ENCODE measurements around the gene EPHB3. TPM values are rescaled to one million over a fixed set of nuclear protein-coding genes. Genes with fewer than 3 reads are reported as not detected.
A peak's percentile ranks its signal among the peaks of the same experiment; 100 is the strongest.

The EPHB3 gene
- total and polyA plus RNA-seq, 4 experiments from 2014 or later, result 0.04 to 0.79 (median 0.48) TPM

GRCh38 chr3:184551614-184552256 is 9.8 kb upstream of the EPHB3 start:
- no peak overlapping the region for H3K27ac ChIP-seq (ENCODE audit: low read depth, low read length)
- ChIA-PET CTCF (ENCODE audit: partially characterized antibody) (interaction anchor here (1.7 to 3.9 kb wide), 3 partner anchors 10 to 180 kb away, joined by 4 to 33 read pairs (median 14); partner anchors contain the start of gene EPHB3), POLR2A (ENCODE audit: partially characterized antibody) (no interaction called here)
- no peaks in the 10 kb centered on the region for H3K9me3 ChIP-seq (ENCODE audit: control insufficient read depth in 1 of 2, low read length in 2 of 2)
- H3K4me3 ChIP-seq (ENCODE audit: low read length in 2 of 2), result no peak overlapping the region
- no peaks in the 10 kb centered on the region for H3K27me3 ChIP-seq (ENCODE audit: insufficient read depth, low read length)
- H3K27me3 Mint-ChIP-seq, result peaks cover 1 to 5% of the 10 kb centered on the region in 2 donors
- peak overlapping the region in 4 of 7 donors; percentile 30 to 80 (median 66) for H3K27ac Mint-ChIP-seq
- H3K36me3 Mint-ChIP-seq, result no peaks in the 10 kb centered on the region
- DNase-seq, result no peak
- H3K36me3 ChIP-seq (ENCODE audit: insufficient read depth, low read length), result no peaks in the 10 kb centered on the region
- H3K4me3 Mint-ChIP-seq, result no peak overlapping the region
- peaks cover 16 to 39% (median 19%) of the 10 kb centered on the region in 4 donors for H3K4me1 Mint-ChIP-seq
- H3K9me3 Mint-ChIP-seq, result no peaks in the 10 kb centered on the region
- intact Hi-C loops (cut with micrococcal nuclease), result no loop called here
- peaks cover 28% of the 10 kb centered on the region for H3K4me1 ChIP-seq (ENCODE audit: insufficient read depth, low read length)

- Histone ChIP-seq H3K36me3 (ENCODE audit: insufficient read depth, low read length) (no peaks in the 10 kb centered on the region), H3K27ac (ENCODE audit: low read depth, low read length) (no peak overlapping the region), H3K4me3 (ENCODE audit: low read length in 2 of 2) (no peak overlapping the region), H3K4me1 (ENCODE audit: insufficient read depth, low read length) (peaks cover 33% of the 10 kb centered on the region), H3K27me3 (ENCODE audit: insufficient read depth, low read length) (no peaks in the 10 kb centered on the region), H3K9me3 (ENCODE audit: control insufficient read depth in 1 of 2, low read length in 2 of 2) (no peaks in the 10 kb centered on the region)
- peak overlapping the region in 4 of 7 donors; percentile 8 to 80 (median 44) for H3K27ac Mint-ChIP-seq
- DNase-seq, result no peak
- no peak overlapping the region for H3K4me3 Mint-ChIP-seq
- CTCF ChIA-PET (ENCODE audit: partially characterized antibody), result interaction anchor here (1.7 to 3.9 kb wide), 3 partner anchors 9 to 181 kb away, joined by 4 to 33 read pairs (median 14); partner anchors contain the start of gene EPHB3
- no peaks in the 10 kb centered on the region for H3K9me3 Mint-ChIP-seq
- peaks cover 1 to 5% of the 10 kb centered on the region in 2 donors for H3K27me3 Mint-ChIP-seq
- intact Hi-C loops (cut with micrococcal nuclease), result no loop called here
- no peaks in the 10 kb centered on the region for H3K36me3 Mint-ChIP-seq
- POLR2A ChIA-PET (ENCODE audit: partially characterized antibody), result no interaction called here
- peaks cover 18 to 44% (median 24%) of the 10 kb centered on the region in 4 donors for H3K4me1 Mint-ChIP-seq
Observed at GRCh38 chr3:184552296-184552695, 9.3 kb upstream of the EPHB3 start.

GRCh38 chr3:184552863-184553262 is 8.7 kb upstream of the EPHB3 start:
- H3K27me3 Mint-ChIP-seq, result peaks cover 2 to 5% of the 10 kb centered on the region in 2 donors
- ChIA-PET CTCF (ENCODE audit: partially characterized antibody) (interaction anchor here (2.3 to 3.9 kb wide), 2 partner anchors 9 to 11 kb away, joined by 14 to 33 read pairs; partner anchors contain the start of gene EPHB3), POLR2A (ENCODE audit: partially characterized antibody) (no interaction called here)
- H3K4me1 Mint-ChIP-seq, result peaks cover 22 to 50% (median 29%) of the 10 kb centered on the region in 4 donors
- Histone ChIP-seq H3K27me3 (ENCODE audit: insufficient read depth, low read length) (no peaks in the 10 kb centered on the region), H3K27ac (ENCODE audit: low read depth, low read length) (no peak overlapping the region), H3K36me3 (ENCODE audit: insufficient read depth, low read length) (no peaks in the 10 kb centered on the region), H3K4me1 (ENCODE audit: insufficient read depth, low read length) (peaks cover 39% of the 10 kb centered on the region), H3K9me3 (ENCODE audit: control insufficient read depth in 1 of 2, low read length in 2 of 2) (no peaks in the 10 kb centered on the region), H3K4me3 (ENCODE audit: low read length in 2 of 2) (no peak overlapping the region)
- H3K9me3 Mint-ChIP-seq, result no peaks in the 10 kb centered on the region
- intact Hi-C loops (cut with micrococcal nuclease), result no loop called here
- H3K4me3 Mint-ChIP-seq, result no peak overlapping the region
- H3K27ac Mint-ChIP-seq, result peak overlapping the region in 3 of 7 donors; percentile 8 to 42 (median 29)
- no peak for DNase-seq
- no peaks in the 10 kb centered on the region for H3K36me3 Mint-ChIP-seq

GRCh38 chr3:184553385-184553784 is 8.2 kb upstream of the EPHB3 start:
- peaks cover 5% of the 10 kb centered on the region in 2 donors for H3K27me3 Mint-ChIP-seq
- H3K36me3 Mint-ChIP-seq, result no peaks in the 10 kb centered on the region
- Histone ChIP-seq H3K4me3 (ENCODE audit: low read length in 2 of 2) (no peak overlapping the region), H3K27me3 (ENCODE audit: insufficient read depth, low read length) (no peaks in the 10 kb centered on the region), H3K36me3 (ENCODE audit: insufficient read depth, low read length) (no peaks in the 10 kb centered on the region), H3K9me3 (ENCODE audit: control insufficient read depth in 1 of 2, low read length in 2 of 2) (no peaks in the 10 kb centered on the region), H3K27ac (ENCODE audit: low read depth, low read length) (no peak overlapping the region), H3K4me1 (ENCODE audit: insufficient read depth, low read length) (peaks cover 44% of the 10 kb centered on the region)
- peak overlapping the region in 4 of 7 donors; percentile 35 to 72 (median 69) for H3K27ac Mint-ChIP-seq
- POLR2A ChIA-PET (ENCODE audit: partially characterized antibody), result no interaction called here
- no peak for DNase-seq
- intact Hi-C loops (cut with micrococcal nuclease), result no loop called here
- H3K9me3 Mint-ChIP-seq, result no peaks in the 10 kb centered on the region
- H3K4me1 Mint-ChIP-seq, result peaks cover 25 to 55% (median 33%) of the 10 kb centered on the region in 4 donors
- CTCF ChIA-PET (ENCODE audit: partially characterized antibody), result interaction anchor here (1.4 to 2.3 kb wide), 4 partner anchors 8 to 181 kb away, joined by 3 to 14 read pairs (median 8); partner anchors contain the start of gene EPHB3
- no peak overlapping the region for H3K4me3 Mint-ChIP-seq

GRCh38 chr3:184554461-184554860 is 7.1 kb upstream of the EPHB3 start:
- peaks cover 26 to 65% (median 36%) of the 10 kb centered on the region in 4 donors for H3K4me1 Mint-ChIP-seq
- H3K36me3 Mint-ChIP-seq, result no peaks in the 10 kb centered on the region
- peaks cover 7 to 8% of the 10 kb centered on the region in 2 donors for H3K27me3 Mint-ChIP-seq
- H3K27me3 ChIP-seq (ENCODE audit: insufficient read depth, low read length), result no peaks in the 10 kb centered on the region
- ChIA-PET CTCF (ENCODE audit: partially characterized antibody) (interaction anchor here (0.5 to 2.1 kb wide), 6 partner anchors 10 to 183 kb away, joined by 3 to 12 read pairs (median 4); no protein-coding TSS in a partner anchor), POLR2A (ENCODE audit: partially characterized antibody) (no interaction called here)
- H3K36me3 ChIP-seq (ENCODE audit: insufficient read depth, low read length), result no peaks in the 10 kb centered on the region
- H3K4me3 Mint-ChIP-seq, result no peak overlapping the region
- intact Hi-C loops (cut with micrococcal nuclease), result no loop called here
- H3K27ac Mint-ChIP-seq, result peak overlapping the region in 2 of 7 donors; percentile 57 to 87
- no peak for DNase-seq
- no peak overlapping the region for H3K27ac ChIP-seq (ENCODE audit: low read depth, low read length)
- no peak overlapping the region for H3K4me3 ChIP-seq (ENCODE audit: low read length in 2 of 2)
- no peaks in the 10 kb centered on the region for H3K9me3 Mint-ChIP-seq
- peaks cover 46% of the 10 kb centered on the region for H3K4me1 ChIP-seq (ENCODE audit: insufficient read depth, low read length)
- H3K9me3 ChIP-seq (ENCODE audit: control insufficient read depth in 1 of 2, low read length in 2 of 2), result no peaks in the 10 kb centered on the region

- H3K4me1 Mint-ChIP-seq, result peaks cover 35 to 81% (median 48%) of the 10 kb centered on the region in 4 donors
Observed at GRCh38 chr3:184556582-184557347, 4.8 kb upstream of the EPHB3 start.

More at GRCh38 chr3:184556582-184557347, 4.8 kb upstream of the EPHB3 start:
- Histone ChIP-seq H3K27me3 (ENCODE audit: insufficient read depth, low read length) (peaks cover 6% of the 10 kb centered on the region), H3K4me1 (ENCODE audit: insufficient read depth, low read length) (peaks cover 61% of the 10 kb centered on the region), H3K36me3 (ENCODE audit: insufficient read depth, low read length) (no peaks in the 10 kb centered on the region), H3K27ac (ENCODE audit: low read depth, low read length) (no peak overlapping the region), H3K4me3 (ENCODE audit: low read length in 2 of 2) (no peak overlapping the region), H3K9me3 (ENCODE audit: control insufficient read depth in 1 of 2, low read length in 2 of 2) (no peaks in the 10 kb centered on the region)
- Mint-ChIP-seq H3K9me3 (peaks cover 0 to 3% (median 0%) of the 10 kb centered on the region in 8 donors), H3K27me3 (peaks cover 15 to 19% of the 10 kb centered on the region in 2 donors), H3K4me3 (peak overlapping the region; percentile 61 to 85 (median 76)), H3K36me3 (no peaks in the 10 kb centered on the region), H3K27ac (peak overlapping the region; percentile 69 to 95 (median 88))
- peak; percentile 56 to 64 (median 58) for DNase-seq
- intact Hi-C loops (cut with micrococcal nuclease), result no loop called here
- POLR2A ChIA-PET (ENCODE audit: partially characterized antibody), result interaction anchor here (0.8 to 2.0 kb wide), 5 partner anchors 12 to 229 kb away, joined by 3 to 7 read pairs (median 5); partner anchors contain the start of genes CLCN2, MAGEF1 and POLR2H
- CTCF ChIA-PET (ENCODE audit: partially characterized antibody), result interaction anchor here (0.8 to 2.7 kb wide), 11 partner anchors 9 to 247 kb away, joined by 3 to 25 read pairs (median 4); no protein-coding TSS in a partner anchor
